Stimulated activated CD4-positive, alpha-beta T cell treated with anti-CD3 and anti-CD28 coated beads, TNF-alpha, amount 100 ng/mL, for 24 hours (primary cell): ENCODE measurements around the gene PDE4D.
A peak's percentile ranks its signal among the peaks of the same experiment; 100 is the strongest.

ENCODE experiments used
- DNase-seq, 3 experiments: peaks; one replicate each; pipeline ENCODE4 v3.0.0-alpha.2; 2020; ENCODE audit warnings: low read depth in 3 of 3

Gene PDE4D

GRCh38 chr5:59838989-59839388 is 54.5 kb downstream of the PDE4D start:
- DNase-seq, result no peak

- DNase-seq, result no peak
Observed at GRCh38 chr5:59838067-59838466, 55.5 kb downstream of the PDE4D start.

- DNase-seq, result no peak
Observed at GRCh38 chr5:59837071-59837470, 56.5 kb downstream of the PDE4D start.

DNA sequence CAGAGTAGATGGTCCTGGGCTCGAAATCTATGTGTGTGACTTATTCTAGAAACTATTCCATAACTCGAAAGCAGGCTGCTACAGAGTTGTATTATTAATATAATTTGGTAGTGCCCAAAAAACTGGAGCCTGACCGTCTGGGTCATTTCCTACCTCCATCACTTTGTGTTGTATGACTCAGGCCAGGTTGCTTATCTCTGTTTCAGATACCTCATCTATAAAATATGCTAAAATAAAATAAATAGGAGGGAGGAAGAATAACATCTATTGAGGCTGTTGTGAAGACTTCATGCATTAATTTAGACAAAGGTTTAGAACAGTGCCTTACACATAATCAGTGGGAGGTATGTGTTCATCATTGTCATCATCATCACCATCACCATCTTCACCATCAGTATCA is 57.7 kb downstream of the PDE4D start:
- no peak for DNase-seq

- no peak for DNase-seq
Observed at GRCh38 chr5:59833448-59833847, 60.1 kb downstream of the PDE4D start.

DNA sequence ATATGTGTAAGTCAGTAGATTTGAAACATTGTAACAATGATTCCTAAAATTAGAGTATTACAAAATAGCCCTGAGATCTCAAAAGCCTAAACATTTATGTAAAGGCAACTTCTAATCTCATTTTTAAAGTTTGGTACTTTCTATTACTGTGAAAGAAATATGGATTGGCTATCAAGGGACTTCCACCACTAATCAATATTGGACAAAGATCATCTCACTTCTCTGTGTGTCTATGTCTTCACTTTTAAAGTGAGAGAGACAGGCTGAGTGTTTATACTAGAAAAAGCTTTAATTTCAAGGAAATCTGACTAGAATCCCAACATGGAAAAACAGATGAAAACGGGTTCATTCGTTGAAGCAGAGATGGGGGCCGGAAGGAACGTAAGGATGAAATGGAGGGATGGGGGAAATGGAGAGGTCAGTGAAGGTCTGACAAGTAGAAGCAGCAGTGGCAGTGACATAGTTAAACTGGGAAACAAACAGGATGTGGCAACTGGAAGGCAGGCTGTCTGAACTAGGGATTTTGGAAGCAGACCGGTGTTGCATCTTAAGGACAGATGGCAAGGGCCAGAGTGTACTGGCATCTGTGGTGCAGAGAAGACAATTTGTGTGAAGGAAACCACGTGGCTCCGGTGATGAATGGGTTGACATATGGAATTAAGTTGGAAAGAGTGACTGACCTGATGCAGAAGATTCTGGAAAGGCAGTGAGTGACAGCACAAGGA is 60.8 kb downstream of the PDE4D start:
- no peak for DNase-seq

- DNase-seq, result no peak
Observed at GRCh38 chr5:59831326-59832010, 62.1 kb downstream of the PDE4D start.

DNA sequence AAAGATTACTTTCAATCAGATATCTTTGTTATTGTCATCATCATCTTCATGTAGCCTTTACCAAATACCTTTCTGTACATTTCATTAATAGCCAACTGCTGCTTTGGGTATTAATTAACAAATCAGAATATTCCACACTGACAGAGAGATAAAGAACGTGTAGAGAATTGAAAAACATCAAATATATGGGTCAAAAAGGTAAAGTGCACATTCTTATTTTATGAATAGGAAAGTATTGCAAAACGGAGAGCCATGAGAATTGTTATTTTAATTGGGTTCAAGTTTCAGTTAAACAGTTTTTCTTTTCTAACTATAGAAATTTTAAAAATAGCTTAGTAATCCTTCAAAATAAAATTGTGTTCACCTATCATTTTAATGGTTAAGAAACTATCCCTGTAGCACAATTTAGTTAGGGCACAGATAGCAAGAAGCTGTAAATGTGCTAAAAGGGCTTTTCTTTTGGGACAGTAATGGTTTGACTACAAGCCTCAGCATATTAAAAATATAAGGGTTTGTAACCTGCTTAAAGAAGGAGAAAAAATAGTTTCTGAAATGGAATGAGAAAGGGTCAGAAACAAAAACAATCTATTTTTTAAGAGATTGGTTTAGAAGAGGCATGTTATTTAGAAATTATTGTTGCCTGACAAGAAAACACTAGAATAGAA is 62.9 kb downstream of the PDE4D start:
- DNase-seq, result no peak

DNA sequence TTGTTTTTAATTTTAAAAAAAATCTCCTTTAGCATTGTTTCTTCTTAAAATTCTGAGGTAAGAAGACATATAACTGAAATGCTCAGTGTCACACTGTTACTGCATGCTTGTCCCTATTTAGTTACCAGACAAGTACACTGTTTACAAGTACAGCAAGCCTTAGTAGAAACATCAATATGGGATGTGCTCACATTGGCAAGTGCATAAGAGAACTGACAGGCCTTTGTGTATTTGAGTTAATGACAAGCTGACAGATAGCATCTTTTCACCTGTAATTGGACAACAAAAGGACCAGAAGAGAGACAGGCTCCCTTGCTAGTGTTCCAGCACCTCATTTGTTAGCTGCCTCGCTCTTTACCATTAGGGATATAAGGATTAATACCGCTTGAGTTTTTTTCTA is 63.6 kb downstream of the PDE4D start:
- no peak for DNase-seq

GRCh38 chr5:59829386-59829785 is 64.1 kb downstream of the PDE4D start:
- no peak for DNase-seq

GRCh38 chr5:59828623-59829022 is 64.9 kb downstream of the PDE4D start:
- no peak for DNase-seq

DNA sequence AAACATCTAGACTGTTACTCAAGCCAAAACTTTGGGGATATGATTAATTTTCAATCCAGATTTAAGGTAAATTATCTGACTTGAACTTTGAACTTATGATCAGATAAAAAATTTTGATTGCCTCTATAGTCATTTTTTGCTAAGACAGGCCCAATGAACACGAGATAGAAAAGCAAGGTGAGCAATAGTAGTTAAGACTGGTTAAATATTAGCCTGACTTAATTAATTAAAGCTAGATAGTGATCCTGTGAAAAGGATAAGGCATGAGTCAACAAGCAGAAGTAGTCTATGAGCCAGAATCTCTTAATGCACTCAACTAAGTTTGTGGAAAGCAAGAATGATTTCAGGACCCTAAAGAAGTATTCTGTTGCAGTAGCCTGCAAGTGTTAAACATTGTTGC is 66.5 kb downstream of the PDE4D start:
- DNase-seq, result no peak

GRCh38 chr5:59823420-59823819 is 70.1 kb downstream of the PDE4D start:
- no peak for DNase-seq

DNA sequence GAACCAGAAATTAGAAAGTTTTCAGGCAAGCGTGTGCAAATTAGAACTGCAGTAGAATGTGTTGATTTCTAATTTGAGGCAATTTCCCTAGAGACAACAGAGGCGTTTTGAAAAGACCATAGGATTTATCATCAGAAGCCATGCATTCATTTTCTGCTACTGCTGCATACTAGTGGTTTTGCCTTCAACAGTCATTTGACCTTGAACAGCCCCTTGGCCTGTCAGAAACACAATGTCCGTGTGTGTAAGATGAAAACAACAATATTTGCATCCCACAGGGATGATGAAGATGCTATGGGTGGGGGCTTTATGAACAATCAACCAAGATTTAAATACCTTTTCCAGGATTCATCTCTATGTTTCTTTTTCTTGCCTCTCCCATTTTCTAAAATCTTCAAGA is 73.7 kb downstream of the PDE4D start:
- no peak for DNase-seq

DNA sequence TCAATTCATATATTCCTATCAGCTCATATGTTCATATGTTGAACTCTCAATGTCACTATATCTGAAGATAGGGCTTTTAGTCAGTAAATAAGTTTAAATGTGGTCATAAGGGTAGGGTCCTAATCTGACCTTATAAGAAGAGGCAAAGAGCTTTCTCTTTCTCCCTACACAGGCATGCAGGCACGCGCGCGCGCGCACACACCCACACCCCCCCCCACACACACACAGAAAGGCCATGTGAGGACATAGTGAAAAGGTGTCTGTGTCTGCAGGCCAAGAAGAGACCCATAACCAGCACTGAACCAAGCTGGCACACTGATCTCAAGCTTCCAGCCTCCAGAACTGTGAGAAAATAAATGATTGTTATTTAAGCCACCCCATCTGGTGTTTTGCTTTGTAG is 76.0 kb downstream of the PDE4D start:
- DNase-seq, result no peak

DNA sequence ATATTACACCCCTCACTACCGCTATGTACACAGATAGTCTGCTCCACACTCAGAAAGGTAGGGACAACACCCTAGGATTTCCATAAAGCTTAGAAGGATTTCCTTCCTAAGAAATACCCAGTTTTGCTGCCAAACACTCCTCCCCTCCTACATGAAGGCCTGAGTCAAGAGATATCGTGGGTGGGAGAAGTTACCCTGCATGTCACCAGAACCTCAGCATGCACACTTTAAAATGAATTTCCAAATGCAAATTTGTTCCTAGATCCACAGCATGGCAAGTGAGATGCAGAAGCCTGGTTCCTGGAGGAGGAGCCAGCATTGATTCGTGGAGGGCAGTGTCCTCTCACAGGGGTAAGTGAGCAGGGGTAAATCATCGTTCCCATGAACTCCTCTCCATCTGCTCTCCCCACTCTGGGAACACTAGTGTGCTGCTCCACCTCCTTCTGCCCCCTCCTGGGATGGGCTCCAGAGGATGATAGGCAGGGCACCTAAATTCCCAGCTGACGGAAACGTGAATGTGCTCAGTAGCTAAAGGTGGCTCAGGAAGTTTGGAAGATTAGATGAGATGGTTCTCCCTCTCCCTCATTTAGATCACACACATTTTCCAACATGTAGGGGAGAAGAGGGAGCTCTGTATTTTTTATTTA is 76.7 kb downstream of the PDE4D start:
- DNase-seq, result no peak

- no peak for DNase-seq
Observed at GRCh38 chr5:59814537-59814872, 79.0 kb downstream of the PDE4D start.

- no peak for DNase-seq
Observed at GRCh38 chr5:59813761-59814536, 79.6 kb downstream of the PDE4D start.

DNA sequence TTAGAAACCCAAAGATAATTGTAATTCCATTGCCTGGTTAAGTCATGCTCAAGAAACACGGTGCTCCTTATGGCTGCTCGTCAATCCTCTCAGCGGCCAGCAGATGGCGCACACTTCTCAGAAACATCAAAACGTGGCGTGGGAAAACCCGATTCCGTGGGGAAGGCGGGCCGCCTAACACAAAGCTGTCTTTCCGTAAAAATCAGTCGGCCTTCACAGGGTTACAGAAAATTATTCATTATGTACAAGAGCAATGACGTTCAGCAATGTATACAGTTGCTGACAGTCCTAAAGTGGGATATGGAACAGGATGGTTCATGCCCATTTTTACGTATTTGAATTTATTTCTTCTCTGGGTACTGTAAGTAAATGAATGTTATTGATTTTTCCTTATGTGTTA is 83.5 kb downstream of the PDE4D start:
- DNase-seq, result peak; percentile 26 to 58 (median 38)

DNA sequence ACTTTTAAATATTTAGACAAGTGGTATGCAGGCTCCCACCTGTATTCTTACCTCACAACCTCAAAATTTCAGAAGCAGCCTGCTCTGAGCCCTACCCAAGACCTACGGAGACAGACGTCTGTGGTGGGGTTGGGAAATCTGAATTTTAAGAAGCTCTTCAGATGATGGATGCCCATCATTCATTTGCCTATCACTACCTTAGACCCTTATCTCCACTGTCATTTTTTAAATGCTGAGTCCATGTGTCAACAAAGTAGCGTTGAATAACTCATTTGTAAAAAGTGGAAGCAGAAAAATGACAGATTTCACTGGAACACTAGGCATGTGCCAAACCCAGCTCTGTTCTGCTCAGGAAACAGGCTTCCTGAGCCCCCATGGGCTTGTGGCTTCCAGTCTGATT is 85.7 kb downstream of the PDE4D start:
- no peak for DNase-seq

- DNase-seq, result no peak
Observed at GRCh38 chr5:59800347-59800893, 93.1 kb downstream of the PDE4D start.
